Mucosa of rectum (tissue), 2 donors: ENCODE measurements around the gene PLA2G10.
A peak's percentile ranks its signal among the peaks of the same experiment; 100 is the strongest.
"Not testable (repeated sequence)": the region's sequence is repeated elsewhere in the genome, so short reads cannot be mapped to it uniquely, and the experiment has no call there.

Experiments used
- H3K27ac ChIP-seq, 2 donors: one replicate each; pipeline ENCODE4 v1.7.0; 2013; ENCODE audit warnings: inconsistent platforms in 2 of 2, low read depth in 2 of 2, low read length in 2 of 2
- H3K27me3 ChIP-seq, 2 donors: one replicate each; pipeline ENCODE4 v1.7.0; 2013; ENCODE audit warnings: low read length in 2 of 2; ENCODE audit not compliant: control insufficient read depth in 2 of 2, insufficient read depth in 2 of 2
- H3K36me3 ChIP-seq, 2 donors: one replicate each; pipeline ENCODE4 v1.7.0; 2013; ENCODE audit warnings: low read length in 2 of 2; ENCODE audit not compliant: control insufficient read depth in 2 of 2, insufficient read depth in 2 of 2
- H3K4me1 ChIP-seq, 2 donors: one replicate each; pipeline ENCODE4 v1.7.0; 2013; ENCODE audit warnings: low read length in 2 of 2, mild to moderate bottlenecking in 1 of 2; ENCODE audit not compliant: control insufficient read depth in 2 of 2, insufficient read depth in 2 of 2
- H3K4me3 ChIP-seq, 2 donors: one replicate each; pipeline ENCODE4 v1.7.0; 2013; ENCODE audit warnings: low read length in 2 of 2
- H3K9ac ChIP-seq, 2 donors: one replicate each; pipeline ENCODE4 v1.7.0; 2013; ENCODE audit warnings: low read length in 2 of 2, low read depth in 1 of 2, mild to moderate bottlenecking in 1 of 2
- H3K9me3 ChIP-seq, 2 donors: one replicate each; pipeline ENCODE4 v1.7.0; 2013; ENCODE audit warnings: low read length in 2 of 2; ENCODE audit not compliant: control insufficient read depth in 2 of 2
- donor health status: healthy.
- donor health status: Normal muscosa, but diverticular disease.

PLA2G10 gene

GRCh38 chr16:14667347-14668266 lies 26.5 kb downstream of the PLA2G10 start:
- Histone ChIP-seq H3K4me1 (peaks cover 37 to 45% of the 10 kb centered on the region in 2 donors), H3K9me3 (no peaks in the 10 kb centered on the region), H3K27ac (peak overlapping the region; percentile 91 to 93), H3K36me3 (peaks cover 33 to 39% of the 10 kb centered on the region in 2 donors), H3K27me3 (no peaks in the 10 kb centered on the region), H3K9ac (peak overlapping the region; percentile 47 to 60), H3K4me3 (peak overlapping the region; percentile 12 to 37)

GRCh38 chr16:14658063-14658462 lies 36.0 kb downstream of the PLA2G10 start:
- Histone ChIP-seq H3K9me3 (no peaks in the 10 kb centered on the region), H3K9ac (peak overlapping the region in 1 of 2 donors; percentile 40), H3K4me3 (no peak overlapping the region), H3K27ac (peak overlapping the region; percentile 72 to 87), H3K36me3 (peaks cover 22 to 38% of the 10 kb centered on the region in 2 donors), H3K4me1 (peaks cover 11 to 25% of the 10 kb centered on the region in 2 donors), H3K27me3 (no peaks in the 10 kb centered on the region)

- peaks cover 11 to 20% of the 10 kb centered on the region in 2 donors for H3K4me1 ChIP-seq
- no peak overlapping the region for H3K9ac ChIP-seq
- H3K9me3 ChIP-seq: no peaks in the 10 kb centered on the region
- peaks cover 33 to 58% of the 10 kb centered on the region in 2 donors for H3K36me3 ChIP-seq
- no peak overlapping the region for H3K4me3 ChIP-seq
- no peak overlapping the region for H3K27ac ChIP-seq
- no peaks in the 10 kb centered on the region for H3K27me3 ChIP-seq
These were observed 41.4 kb downstream of the PLA2G10 start for GRCh38 chr16:14652726-14653125.

- Histone ChIP-seq H3K27me3 (no peaks in the 10 kb centered on the region), H3K9ac (no peak overlapping the region), H3K27ac (no peak overlapping the region), H3K9me3 (no peaks in the 10 kb centered on the region), H3K4me1 (peaks cover 0 to 3% of the 10 kb centered on the region in 2 donors), H3K4me3 (no peak overlapping the region), H3K36me3 (peaks cover 40 to 61% of the 10 kb centered on the region in 2 donors)
These were observed 43.5 kb downstream of the PLA2G10 start for GRCh38 chr16:14650629-14651028.

GRCh38 chr16:14649816-14650215 lies 44.3 kb downstream of the PLA2G10 start:
- no peak overlapping the region for H3K4me3 ChIP-seq
- H3K9ac ChIP-seq: no peak overlapping the region
- H3K27me3 ChIP-seq: no peaks in the 10 kb centered on the region
- no peak overlapping the region for H3K27ac ChIP-seq
- H3K36me3 ChIP-seq: peaks cover 46 to 64% of the 10 kb centered on the region in 2 donors
- H3K4me1 ChIP-seq: no peaks in the 10 kb centered on the region
- H3K9me3 ChIP-seq: no peaks in the 10 kb centered on the region

- peaks cover 8 to 26% of the 10 kb centered on the region in 2 donors for H3K4me1 ChIP-seq
- no peaks in the 10 kb centered on the region for H3K27me3 ChIP-seq
- peak overlapping the region in 1 of 2 donors; percentile 26 for H3K27ac ChIP-seq
- H3K36me3 ChIP-seq: peaks cover 27 to 33% of the 10 kb centered on the region in 2 donors
- H3K9me3 ChIP-seq: no peaks in the 10 kb centered on the region
- no peak overlapping the region for H3K4me3 ChIP-seq
- H3K9ac ChIP-seq: peak overlapping the region in 1 of 2 donors; percentile 12
These were observed 52.2 kb downstream of the PLA2G10 start for GRCh38 chr16:14641926-14642325.

GRCh38 chr16:14641206-14641605 lies 52.9 kb downstream of the PLA2G10 start:
- peaks cover 8 to 29% of the 10 kb centered on the region in 2 donors for H3K4me1 ChIP-seq
- no peaks in the 10 kb centered on the region for H3K9me3 ChIP-seq
- H3K36me3 ChIP-seq: peaks cover 27 to 32% of the 10 kb centered on the region in 2 donors
- H3K27me3 ChIP-seq: no peaks in the 10 kb centered on the region
- H3K9ac ChIP-seq: peak overlapping the region; percentile 24 to 71
- no peak overlapping the region for H3K4me3 ChIP-seq
- H3K27ac ChIP-seq: peak overlapping the region; percentile 88 to 95

- Histone ChIP-seq H3K4me1 (peaks cover 13 to 29% of the 10 kb centered on the region in 2 donors), H3K27ac (peak overlapping the region; percentile 88 to 95), H3K27me3 (no peaks in the 10 kb centered on the region), H3K36me3 (peaks cover 24 to 25% of the 10 kb centered on the region in 2 donors), H3K4me3 (no peak overlapping the region), H3K9me3 (no peaks in the 10 kb centered on the region), H3K9ac (peak overlapping the region in 1 of 2 donors; percentile 71)
These were observed 53.6 kb downstream of the PLA2G10 start for GRCh38 chr16:14640538-14640937.

- Histone ChIP-seq H3K36me3 (peaks cover 10 to 11% of the 10 kb centered on the region in 2 donors), H3K27ac (peak overlapping the region in 1 of 2 donors; percentile 70), H3K4me1 (peaks cover 35 to 50% of the 10 kb centered on the region in 2 donors)
- H3K9me3 ChIP-seq, H3K9ac ChIP-seq, H3K4me3 ChIP-seq, H3K27me3 ChIP-seq: not testable (repeated sequence)
These were observed 57.2 kb downstream of the PLA2G10 start for GRCh38 chr16:14636951-14637240.

- peaks cover 37 to 52% of the 10 kb centered on the region in 2 donors for H3K4me1 ChIP-seq
- H3K9me3 ChIP-seq, H3K27me3 ChIP-seq, H3K4me3 ChIP-seq: not testable (repeated sequence)
- peaks cover 10 to 11% of the 10 kb centered on the region in 2 donors for H3K36me3 ChIP-seq
- H3K9ac ChIP-seq: peak overlapping the region in 1 of 2 donors; percentile 43
- H3K27ac ChIP-seq: peak overlapping the region in 1 of 2 donors; percentile 97
These were observed 57.7 kb downstream of the PLA2G10 start for GRCh38 chr16:14636179-14636950.
